Cerebellar cortex (tissue), 1 donor: ENCODE results near the gene MUC12.
"Not testable (repeated sequence)": the region's sequence is repeated elsewhere in the genome, so short reads cannot be mapped to it uniquely, and the experiment has no call there.

ENCODE experiments used
- DNase-seq: peaks from one replicate; pipeline ENCODE4 v3.0.0-alpha.2; 2015; ENCODE audit warnings: low spot score

The MUC12 gene

DNA sequence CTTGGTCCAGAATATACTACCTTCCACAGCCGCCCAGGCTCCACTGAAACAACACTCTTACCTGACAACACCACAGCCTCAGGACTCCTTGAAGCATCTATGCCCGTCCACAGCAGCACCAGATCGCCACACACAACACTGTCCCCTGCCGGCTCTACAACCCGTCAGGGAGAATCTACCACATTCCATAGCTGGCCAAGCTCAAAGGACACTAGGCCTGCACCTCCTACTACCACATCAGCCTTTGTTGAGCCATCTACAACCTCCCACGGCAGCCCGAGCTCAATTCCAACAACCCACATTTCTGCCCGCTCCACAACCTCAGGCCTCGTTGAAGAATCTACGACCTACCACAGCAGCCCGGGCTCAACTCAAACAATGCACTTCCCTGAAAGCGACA is 22.9 kb downstream of the MUC12 start:
- not testable (repeated sequence) for DNase-seq

DNA sequence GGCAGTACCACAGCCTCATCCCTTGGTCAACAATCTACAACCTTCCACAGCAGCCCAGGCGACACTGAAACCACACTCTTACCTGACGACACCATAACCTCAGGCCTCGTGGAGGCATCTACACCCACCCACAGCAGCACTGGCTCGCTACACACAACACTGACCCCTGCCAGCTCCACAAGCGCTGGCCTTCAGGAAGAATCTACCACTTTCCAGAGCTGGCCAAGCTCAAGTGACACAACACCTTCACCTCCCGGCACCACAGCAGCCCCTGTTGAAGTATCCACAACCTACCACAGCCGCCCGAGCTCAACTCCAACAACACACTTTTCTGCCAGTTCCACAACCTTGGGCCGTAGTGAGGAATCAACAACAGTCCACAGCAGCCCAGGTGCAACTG is 25.3 kb downstream of the MUC12 start:
- DNase-seq: not testable (repeated sequence)

DNA sequence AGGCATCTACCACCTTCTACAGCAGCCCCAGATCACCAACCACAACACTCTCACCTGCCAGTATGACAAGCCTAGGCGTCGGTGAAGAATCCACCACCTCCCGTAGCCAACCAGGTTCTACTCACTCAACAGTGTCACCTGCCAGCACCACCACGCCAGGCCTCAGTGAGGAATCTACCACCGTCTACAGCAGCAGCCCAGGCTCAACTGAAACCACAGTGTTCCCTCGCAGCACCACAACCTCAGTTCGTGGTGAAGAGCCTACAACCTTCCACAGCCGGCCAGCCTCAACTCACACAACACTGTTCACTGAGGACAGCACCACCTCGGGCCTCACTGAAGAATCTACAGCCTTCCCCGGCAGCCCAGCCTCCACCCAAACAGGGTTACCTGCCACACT is 29.2 kb downstream of the MUC12 start:
- DNase-seq: not testable (repeated sequence)

DNA sequence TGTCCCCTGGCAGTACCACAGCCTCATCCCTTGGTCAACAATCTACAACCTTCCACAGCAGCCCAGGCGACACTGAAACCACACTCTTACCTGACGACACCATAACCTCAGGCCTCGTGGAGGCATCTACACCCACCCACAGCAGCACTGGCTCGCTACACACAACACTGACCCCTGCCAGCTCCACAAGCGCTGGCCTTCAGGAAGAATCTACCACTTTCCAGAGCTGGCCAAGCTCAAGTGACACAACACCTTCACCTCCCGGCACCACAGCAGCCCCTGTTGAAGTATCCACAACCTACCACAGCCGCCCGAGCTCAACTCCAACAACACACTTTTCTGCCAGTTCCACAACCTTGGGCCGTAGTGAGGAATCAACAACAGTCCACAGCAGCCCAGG is 30.0 kb downstream of the MUC12 start:
- DNase-seq: not testable (repeated sequence)

DNA sequence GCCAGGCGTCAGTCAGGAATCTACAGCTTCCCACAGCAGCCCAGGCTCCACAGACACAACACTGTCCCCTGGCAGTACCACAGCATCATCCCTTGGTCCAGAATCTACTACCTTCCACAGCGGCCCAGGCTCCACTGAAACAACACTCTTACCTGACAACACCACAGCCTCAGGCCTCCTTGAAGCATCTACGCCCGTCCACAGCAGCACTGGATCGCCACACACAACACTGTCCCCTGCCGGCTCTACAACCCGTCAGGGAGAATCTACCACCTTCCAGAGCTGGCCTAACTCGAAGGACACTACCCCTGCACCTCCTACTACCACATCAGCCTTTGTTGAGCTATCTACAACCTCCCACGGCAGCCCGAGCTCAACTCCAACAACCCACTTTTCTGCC is 30.7 kb downstream of the MUC12 start:
- DNase-seq: not testable (repeated sequence)

DNA sequence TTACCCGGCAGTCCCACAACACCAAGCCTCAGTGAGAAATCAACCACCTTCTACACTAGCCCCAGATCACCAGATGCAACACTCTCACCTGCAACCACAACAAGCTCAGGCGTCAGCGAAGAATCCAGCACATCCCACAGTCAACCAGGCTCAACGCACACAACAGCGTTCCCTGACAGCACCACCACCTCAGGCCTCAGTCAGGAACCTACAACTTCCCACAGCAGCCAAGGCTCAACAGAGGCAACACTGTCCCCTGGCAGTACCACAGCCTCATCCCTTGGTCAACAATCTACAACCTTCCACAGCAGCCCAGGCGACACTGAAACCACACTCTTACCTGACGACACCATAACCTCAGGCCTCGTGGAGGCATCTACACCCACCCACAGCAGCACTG is 33.0 kb downstream of the MUC12 start:
- not testable (repeated sequence) for DNase-seq

DNA sequence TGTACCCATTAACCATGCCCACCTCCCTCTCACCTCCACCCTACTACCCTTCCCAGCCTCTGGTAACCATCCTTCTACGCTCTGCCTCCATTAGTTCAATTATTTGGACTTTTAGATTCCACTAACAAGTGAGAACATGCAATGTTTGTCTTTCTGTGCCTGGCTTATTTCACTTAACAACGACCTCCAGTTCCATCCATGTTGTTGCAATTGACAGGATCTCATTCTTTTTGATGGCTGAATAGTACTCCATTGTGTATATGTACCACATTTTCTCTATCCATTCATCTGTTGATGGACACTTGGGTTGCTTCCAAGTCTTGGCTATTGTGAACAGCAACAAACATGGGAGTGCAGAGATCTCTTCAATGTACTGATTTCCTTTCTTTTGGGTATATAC is 38.0 kb downstream of the MUC12 start:
- not testable (repeated sequence) for DNase-seq

DNA sequence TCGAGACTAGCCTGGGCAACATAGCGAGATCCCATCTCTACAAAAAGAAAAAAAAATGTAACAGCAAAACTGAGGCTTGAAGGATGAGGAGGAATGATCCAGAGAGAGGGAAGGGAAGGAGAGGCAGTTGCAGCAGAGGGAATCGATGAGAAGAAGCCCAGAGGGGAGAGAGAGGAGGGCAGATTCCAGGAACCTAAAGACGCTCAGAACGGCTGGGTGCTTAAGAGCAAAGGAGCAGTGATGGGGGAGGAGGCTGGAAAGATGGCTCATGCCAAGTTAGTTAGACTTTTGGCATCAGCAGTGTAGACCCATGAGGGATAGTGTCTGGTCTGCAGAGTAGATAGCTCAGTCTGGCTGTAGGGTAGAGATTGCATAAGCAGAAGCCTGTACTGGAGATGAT is 40.3 kb downstream of the MUC12 start:
- no peak for DNase-seq

DNA sequence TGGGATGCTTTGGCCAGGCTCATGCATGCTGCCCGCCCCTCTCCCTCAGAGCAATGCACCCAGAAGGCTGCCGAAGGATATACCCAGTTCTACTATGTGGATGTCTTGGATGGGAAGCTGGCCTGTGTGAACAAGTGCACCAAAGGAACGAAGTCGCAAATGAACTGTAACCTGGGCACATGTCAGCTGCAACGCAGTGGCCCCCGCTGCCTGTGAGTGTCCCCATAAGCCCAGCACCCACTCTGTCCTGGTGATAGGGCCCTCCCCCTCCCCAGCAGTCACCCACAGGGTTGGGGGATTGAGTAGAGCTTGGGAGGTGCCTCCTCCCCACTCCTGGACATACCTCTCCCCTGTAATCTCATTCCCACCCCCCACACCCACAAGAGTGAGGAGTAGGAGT is 43.6 kb downstream of the MUC12 start:
- DNase-seq: no peak

DNA sequence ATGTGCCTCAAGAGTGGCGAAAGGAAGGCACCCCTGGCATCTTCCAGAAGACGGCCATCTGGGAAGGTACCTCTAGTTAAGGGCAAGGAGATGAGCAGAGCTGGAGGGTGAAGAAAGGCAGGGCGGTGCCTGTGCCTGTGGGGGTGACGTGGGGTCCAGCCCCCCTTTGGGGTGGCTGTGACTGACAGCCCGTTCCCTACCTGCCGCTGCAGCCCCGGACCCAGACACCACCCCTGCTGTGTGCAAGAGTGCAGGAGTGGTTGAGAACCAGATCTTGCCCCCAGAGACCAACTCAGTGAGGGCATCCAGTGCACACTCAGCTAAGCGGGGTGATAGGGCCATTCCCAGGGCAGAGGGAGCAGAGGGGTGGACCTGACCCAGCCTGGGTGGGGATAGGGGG is 46.3 kb downstream of the MUC12 start:
- no peak for DNase-seq

DNA sequence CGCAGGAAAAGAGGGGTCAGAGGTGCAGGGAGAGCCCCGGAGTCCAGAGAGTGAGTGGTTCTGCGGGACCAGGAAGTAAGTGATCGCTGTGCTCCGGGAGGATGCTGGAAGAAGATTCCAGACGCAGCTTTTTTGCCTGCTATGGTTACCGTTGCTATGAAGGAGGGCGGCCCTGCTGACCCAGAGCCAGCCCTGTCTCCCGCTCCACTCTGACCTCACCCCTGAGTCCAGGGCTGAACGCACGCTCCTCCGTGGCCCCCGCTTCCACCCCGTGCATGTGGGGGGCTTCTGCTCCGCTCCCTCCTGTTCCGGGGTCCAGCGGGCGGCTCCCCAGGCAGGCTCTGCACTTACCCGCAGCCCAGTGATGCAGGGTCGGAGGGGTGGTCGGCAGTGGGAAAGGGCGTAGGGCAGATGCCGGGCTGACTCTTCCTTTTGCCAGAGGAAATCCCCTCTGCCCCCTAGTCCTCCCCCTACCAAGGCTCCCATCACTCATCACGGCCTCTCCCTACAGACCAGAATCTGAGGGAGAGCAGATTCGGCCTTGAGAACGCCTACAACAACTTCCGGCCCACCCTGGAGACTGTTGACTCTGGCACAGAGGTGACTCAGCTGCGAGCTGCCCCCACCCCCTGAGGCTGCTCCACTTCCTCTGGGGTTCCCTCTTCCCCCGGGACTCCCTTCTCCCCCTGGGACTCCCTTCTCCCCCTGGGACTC is 47.9 kb downstream of the MUC12 start:
- DNase-seq: no peak

DNA sequence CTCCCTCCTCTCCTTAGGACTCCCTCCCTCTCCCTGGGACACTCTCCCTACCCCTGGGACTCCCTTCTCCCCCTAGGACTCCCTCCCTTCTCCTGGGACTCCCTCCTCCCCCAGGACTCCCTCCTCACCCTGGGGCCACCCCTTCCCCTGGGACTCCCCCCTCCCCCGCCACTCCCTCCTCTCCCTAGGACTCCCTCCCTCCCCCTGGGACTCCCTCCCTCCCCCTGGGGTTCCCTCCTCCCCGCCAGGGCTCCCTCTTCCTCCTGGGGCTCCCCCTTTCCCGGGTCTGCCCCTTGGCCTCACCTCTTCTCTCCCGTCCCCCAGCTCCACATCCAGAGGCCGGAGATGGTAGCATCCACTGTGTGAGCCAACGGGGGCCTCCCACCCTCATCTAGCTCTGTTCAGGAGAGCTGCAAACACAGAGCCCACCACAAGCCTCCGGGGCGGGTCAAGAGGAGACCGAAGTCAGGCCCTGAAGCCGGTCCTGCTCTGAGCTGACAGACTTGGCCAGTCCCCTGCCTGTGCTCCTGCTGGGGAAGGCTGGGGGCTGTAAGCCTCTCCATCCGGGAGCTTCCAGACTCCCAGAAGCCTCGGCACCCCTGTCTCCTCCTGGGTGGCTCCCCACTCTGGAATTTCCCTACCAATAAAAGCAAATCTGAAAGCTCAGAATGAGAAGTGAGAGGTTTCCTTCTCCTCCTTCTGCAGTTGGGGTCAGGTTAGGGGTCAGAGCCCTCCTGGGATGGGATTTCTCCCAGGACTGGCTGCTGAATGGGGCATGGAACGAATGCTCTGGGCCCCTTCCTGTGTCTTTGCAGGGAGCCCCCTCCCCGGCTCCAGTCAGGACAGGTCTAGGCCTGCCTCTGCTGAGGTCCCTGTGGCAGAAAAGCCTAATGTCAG is 49.2 kb downstream of the MUC12 start:
- no peak for DNase-seq

DNA sequence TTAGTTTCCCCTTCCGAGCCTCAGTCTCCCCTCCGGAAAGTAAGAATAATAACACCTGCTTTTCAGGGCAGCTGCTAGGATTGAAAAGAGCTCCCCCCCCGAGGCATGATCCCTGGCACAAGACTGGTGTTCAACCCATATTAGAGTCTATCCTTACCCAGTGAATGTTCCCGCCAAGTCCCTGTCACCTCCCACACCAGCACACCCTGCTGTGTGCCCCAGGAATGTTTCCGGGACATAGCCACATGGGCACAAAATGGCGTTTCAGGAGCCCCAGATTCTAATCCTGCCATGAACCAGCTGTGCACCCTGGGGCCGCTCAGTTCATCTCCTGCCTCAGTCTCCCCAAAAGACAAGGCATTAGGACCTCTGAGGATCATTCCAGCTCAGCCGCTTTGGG is 51.1 kb downstream of the MUC12 start:
- DNase-seq: no peak

DNA sequence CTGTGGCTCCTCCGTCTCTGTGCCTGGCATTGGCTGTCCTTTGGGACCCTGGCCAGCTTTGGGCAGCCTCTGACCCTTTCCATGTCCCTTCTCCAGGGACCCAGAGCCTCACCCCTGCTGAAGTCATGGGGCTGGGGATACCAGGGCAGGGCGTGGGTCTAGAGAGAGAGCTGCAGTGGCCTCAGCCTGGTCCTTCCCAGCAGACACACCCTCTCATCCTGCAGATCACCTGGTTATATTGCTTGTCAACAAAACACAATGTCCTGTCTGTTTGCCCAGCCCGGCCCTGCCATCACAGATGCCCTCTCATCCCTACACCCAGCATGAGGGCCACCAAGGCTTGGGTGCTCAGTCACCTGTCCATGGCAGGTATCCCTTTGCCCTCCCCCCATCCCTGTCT is 52.3 kb downstream of the MUC12 start:
- no peak for DNase-seq

DNA sequence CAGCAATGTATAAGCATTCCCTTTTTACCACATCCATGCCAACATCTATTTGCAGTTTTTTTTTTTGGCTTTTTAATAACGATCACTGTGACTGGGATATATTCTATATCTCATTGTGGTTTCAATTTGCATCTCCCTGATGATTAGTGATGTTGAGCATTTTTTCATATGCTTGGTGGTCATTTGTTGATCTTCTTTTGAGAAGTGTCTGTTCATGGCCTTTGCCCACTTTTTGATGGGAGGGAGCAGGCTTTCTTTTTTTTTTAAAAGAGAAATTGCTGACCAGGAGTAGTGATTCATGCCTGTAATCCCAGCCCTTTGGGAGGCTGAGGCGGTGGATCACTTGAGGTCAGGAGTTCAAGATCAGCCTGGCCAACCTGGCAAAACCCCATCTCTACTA is 54.5 kb downstream of the MUC12 start:
- no peak for DNase-seq

DNA sequence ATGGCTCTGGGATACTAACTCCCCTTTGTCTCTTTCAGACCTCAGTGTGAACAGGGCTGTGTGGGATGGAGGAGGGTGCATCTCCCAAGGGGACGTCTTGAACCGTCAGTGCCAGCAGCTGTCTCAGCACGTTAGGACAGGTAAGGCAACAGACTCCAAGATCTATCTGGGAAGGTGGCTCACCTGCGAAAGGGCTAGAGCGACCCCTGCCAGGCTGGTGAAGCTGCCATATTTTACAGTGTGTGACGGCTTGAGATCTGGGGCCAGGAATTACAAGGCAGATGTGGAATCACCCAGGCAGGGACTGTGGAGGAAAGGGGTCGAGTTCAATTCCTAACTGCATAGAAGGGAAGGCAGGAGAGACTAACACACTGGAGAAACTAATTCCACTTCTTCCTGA is 61.7 kb downstream of the MUC12 start:
- DNase-seq: no peak

DNA sequence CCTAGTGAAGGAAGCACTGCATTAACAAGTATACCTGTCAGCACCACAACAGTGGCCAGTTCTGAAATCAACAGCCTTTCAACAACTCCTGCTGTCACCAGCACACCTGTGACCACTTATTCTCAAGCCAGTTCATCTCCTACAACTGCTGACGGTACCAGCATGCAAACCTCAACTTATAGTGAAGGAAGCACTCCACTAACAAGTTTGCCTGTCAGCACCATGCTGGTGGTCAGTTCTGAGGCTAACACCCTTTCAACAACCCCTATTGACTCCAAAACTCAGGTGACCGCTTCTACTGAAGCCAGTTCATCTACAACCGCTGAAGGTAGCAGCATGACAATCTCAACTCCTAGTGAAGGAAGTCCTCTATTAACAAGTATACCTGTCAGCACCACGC is 66.6 kb downstream of the MUC12 start:
- no peak for DNase-seq

DNA sequence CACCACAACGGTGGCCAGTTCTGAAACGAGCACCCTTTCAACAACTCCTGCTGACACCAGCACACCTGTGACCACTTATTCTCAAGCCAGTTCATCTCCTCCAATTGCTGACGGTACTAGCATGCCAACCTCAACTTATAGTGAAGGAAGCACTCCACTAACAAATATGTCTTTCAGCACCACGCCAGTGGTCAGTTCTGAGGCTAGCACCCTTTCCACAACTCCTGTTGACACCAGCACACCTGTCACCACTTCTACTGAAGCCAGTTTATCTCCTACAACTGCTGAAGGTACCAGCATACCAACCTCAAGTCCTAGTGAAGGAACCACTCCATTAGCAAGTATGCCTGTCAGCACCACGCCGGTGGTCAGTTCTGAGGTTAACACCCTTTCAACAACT is 71.9 kb downstream of the MUC12 start:
- DNase-seq: not testable (repeated sequence)

DNA sequence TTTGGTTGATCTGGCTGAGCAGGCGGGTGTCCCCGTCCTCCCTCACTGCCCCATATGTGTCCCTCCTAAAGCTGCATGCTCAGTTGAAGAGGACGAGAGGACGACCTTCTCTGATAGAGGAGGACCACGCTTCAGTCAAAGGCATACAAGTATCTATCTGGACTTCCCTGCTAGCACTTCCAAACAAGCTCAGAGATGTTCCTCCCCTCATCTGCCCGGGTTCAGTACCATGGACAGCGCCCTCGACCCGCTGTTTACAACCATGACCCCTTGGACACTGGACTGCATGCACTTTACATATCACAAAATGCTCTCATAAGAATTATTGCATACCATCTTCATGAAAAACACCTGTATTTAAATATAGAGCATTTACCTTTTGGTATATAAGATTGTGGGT is 89.0 kb downstream of the MUC12 start:
- peak; percentile 18 for DNase-seq

DNA sequence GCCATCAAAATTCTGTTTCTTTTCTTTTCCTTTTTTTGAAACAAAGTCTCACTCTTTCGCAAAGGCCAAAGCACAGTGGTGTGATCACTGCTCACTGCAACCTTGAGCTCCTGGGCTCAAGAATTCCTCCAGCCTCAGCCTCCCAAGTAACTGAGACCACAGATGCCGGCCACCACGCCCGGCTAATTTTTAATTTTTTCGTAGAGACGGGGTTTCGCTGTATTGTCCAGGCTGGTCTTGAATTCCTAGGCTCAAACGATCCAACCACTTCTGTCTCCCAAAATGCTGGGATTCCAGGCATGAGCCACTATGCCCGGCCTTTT is 90.2 kb downstream of the MUC12 start:
- DNase-seq: no peak

DNA sequence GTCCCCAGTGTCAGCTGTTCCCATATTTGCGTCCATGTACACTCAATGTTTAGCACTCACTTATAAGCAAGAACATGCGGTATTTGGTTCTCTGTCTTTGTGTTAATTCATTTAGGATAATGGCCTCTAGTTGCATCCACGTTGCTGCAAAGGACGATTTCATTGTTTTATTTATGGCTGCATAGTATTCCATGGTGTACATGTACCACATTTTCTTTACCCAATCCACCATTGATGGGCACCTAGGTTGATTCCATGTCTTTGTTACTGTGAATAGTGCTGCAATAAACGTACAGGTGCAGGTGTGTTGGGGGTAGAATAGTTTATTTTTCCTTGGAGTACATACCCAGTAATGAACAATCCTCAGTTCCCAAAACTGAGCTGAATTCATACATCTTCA is 91.6 kb downstream of the MUC12 start:
- no peak for DNase-seq

DNA sequence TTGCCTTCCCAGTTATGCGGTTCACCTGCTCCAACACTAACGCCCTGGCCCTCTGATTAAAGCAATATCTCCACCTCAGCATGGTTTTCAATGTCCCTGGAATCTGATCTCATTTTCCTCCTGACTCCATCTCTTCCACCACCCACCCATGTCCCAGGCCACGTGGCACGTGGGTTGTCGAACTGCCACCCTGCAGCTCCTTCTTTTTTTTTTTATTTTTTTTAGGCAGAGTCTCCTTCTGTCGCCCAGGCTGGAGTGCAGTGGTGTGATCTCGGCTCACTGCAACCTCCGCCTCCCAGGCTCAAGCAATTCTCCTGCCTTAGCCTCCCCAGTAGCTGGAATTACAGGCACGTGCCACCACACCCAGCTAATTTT is 94.8 kb downstream of the MUC12 start:
- not testable (repeated sequence) for DNase-seq

DNA sequence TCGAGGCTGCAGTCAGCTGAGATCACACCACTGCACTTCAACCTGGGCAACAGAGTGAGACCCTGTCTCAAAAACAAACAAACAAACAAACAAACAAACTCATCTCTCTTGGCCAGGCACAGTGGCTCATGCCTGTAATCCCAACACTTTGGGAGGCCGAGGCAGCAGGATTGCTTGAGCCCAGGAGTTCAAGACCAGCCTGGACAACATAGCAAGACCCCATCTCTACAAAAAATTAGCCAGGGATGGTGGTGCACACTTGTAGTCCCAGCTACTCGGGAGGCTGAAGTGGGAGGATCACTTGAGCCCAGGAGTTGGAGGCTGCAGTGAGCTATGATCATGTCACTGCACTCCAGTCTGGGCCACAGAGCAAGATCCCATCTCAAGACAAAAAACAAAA is 95.8 kb downstream of the MUC12 start:
- DNase-seq: not testable (repeated sequence)
